NB4 (cell line): ENCODE measurements around the gene MAGI2.

Experiments used
- MAX ChIP-seq: IDR thresholded peaks from 2 replicates; pipeline ENCODE4 v1.6.1; 2011; ENCODE audit warnings: low read depth, low read length
- MYC ChIP-seq: IDR thresholded peaks from 2 replicates; pipeline ENCODE4 v1.6.1; 2011; ENCODE audit warnings: low read depth, low read length
- POLR2A ChIP-seq: IDR thresholded peaks from 2 replicates; pipeline ENCODE4 v1.6.1; 2011; ENCODE audit warnings: mild to moderate bottlenecking; ENCODE audit not compliant: insufficient read length; ENCODE audit errors: extremely low read depth
- TF ChIP-seq, protein P1 (sequence below): IDR thresholded peaks from one replicate; pipeline ENCODE4 v1.5.1; 2012; ENCODE audit warnings: low read depth, low read length

DNA sequence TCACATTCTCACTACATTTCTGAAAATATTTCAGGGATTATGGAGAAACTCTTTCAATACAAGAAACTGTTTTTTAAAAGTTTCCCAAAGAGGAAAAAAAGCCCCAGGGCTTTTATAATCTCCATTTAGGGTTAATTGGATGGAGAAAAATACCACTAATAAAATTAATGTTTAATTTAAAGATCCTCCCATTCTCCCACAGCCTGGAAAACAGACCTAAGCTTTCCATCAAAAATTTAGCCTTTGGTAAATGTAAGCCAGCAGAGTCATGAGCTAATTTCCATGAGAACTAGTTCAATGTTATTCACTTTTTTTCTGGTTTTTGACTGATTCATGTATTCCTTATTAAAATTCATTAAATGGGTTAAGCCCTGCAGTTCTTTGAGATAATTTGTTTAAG lies 1246.2 kb downstream of the MAGI2 start:
- no peak for TF ChIP-seq MAX
- TF ChIP-seq, protein P1, sequence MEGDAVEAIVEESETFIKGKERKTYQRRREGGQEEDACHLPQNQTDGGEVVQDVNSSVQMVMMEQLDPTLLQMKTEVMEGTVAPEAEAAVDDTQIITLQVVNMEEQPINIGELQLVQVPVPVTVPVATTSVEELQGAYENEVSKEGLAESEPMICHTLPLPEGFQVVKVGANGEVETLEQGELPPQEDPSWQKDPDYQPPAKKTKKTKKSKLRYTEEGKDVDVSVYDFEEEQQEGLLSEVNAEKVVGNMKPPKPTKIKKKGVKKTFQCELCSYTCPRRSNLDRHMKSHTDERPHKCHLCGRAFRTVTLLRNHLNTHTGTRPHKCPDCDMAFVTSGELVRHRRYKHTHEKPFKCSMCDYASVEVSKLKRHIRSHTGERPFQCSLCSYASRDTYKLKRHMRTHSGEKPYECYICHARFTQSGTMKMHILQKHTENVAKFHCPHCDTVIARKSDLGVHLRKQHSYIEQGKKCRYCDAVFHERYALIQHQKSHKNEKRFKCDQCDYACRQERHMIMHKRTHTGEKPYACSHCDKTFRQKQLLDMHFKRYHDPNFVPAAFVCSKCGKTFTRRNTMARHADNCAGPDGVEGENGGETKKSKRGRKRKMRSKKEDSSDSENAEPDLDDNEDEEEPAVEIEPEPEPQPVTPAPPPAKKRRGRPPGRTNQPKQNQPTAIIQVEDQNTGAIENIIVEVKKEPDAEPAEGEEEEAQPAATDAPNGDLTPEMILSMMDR = no peak
- no peak for TF ChIP-seq POLR2A
- no peak for TF ChIP-seq MYC
